Mononuclear cell (primary cell): Measurements from ENCODE around the gene SRRM5. TPM values are rescaled to one million over a fixed set of nuclear protein-coding genes. Genes with fewer than 3 reads are reported as not detected.
A peak's percentile ranks its signal among the peaks of the same experiment; 100 is the strongest.
"Not testable (repeated sequence)": the region's sequence is repeated elsewhere in the genome, so short reads cannot be mapped to it uniquely, and the experiment has no call there.

Experiments
- H3K27me3 ChIP-seq: 2 replicates; pipeline ENCODE4 v1.6.0; 2011; ENCODE audit warnings: low read length, control low read depth; ENCODE audit not compliant: insufficient read depth
- H3K4me1 ChIP-seq: 2 replicates; pipeline ENCODE4 v1.5.1; 2011; ENCODE audit warnings: mild to moderate bottlenecking, low read length, control low read depth; ENCODE audit not compliant: insufficient read depth
- H3K4me3 ChIP-seq: 2 replicates; pipeline ENCODE4 v1.5.1; 2011; ENCODE audit warnings: mild to moderate bottlenecking, low read length, moderate library complexity
- H3K9me3 ChIP-seq: 2 replicates; pipeline ENCODE4 v1.5.1; 2011; ENCODE audit warnings: low read depth, mild to moderate bottlenecking, control low read depth, low read length
- total RNA-seq: library from RNA; depleted of rRNA; stranded (reverse); fragments of >200 nt; gene quantifications from one replicate; pipeline ENCODE4 v1.2.3, GENCODE V29; 2012

The SRRM5 gene
- total RNA-seq, 1 donor: 0.10 TPM

- Histone ChIP-seq H3K9me3 (no peaks in the 10 kb centered on the region), H3K4me3 (no peak overlapping the region), H3K27me3 (peaks cover 27% of the 10 kb centered on the region), H3K4me1 (peaks cover 11% of the 10 kb centered on the region)
Measured at GRCh38 chr19:43634872-43635560, 23.1 kb downstream of the SRRM5 start.

- H3K4me3 ChIP-seq, H3K9me3 ChIP-seq: not testable (repeated sequence)
- Histone ChIP-seq H3K27me3 (peaks cover 32% of the 10 kb centered on the region), H3K4me1 (peaks cover 15% of the 10 kb centered on the region)
Measured at GRCh38 chr19:43635561-43635940, 23.7 kb downstream of the SRRM5 start.

- Histone ChIP-seq H3K4me3 (no peak overlapping the region), H3K27me3 (peaks cover 36% of the 10 kb centered on the region), H3K4me1 (peaks cover 15% of the 10 kb centered on the region)
Measured at GRCh38 chr19:43636121-43636683, 24.3 kb downstream of the SRRM5 start.

GRCh38 chr19:43638214-43638994 is 26.5 kb downstream of the SRRM5 start:
- no peaks in the 10 kb centered on the region for H3K9me3 ChIP-seq
- peaks cover 15% of the 10 kb centered on the region for H3K4me1 ChIP-seq
- no peak overlapping the region for H3K4me3 ChIP-seq
- H3K27me3 ChIP-seq: peaks cover 38% of the 10 kb centered on the region

More at GRCh38 chr19:43636121-43636683, 24.3 kb downstream of the SRRM5 start:
- H3K9me3 ChIP-seq: no peaks in the 10 kb centered on the region

DNA sequence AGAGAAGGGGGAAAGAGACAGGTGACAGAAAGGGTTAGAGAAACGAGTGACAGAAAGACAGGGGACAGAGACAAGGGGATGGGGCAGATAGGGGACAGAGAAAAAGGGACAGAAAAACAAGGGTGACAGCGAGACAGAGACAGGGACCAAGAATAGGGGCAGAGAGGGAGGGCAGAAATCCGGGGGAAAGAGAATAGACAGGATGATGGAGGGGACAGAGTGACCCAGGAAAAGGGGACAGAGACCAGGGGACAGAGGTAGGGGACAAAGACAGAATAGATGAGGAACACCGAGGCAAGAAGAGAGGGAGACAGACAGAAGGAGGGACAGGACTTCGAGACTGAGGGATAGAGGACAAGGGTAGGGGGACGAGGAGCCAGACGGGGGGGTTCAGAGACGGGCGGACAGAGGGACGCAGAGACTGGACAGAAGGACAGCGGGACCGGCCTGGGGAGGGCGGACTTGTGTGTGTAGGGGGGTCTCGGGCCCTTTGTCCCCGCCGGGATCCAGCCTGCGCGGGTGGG is 27.2 kb downstream of the SRRM5 start:
- H3K4me3 ChIP-seq: no peak overlapping the region
- peaks cover 15% of the 10 kb centered on the region for H3K4me1 ChIP-seq
- no peaks in the 10 kb centered on the region for H3K9me3 ChIP-seq
- peaks cover 38% of the 10 kb centered on the region for H3K27me3 ChIP-seq

- peaks cover 15% of the 10 kb centered on the region for H3K4me1 ChIP-seq
- H3K4me3 ChIP-seq: peak within 1 kb of the TSS; percentile 12
- peaks cover 38% of the 10 kb centered on the region for H3K27me3 ChIP-seq
- no peaks in the 10 kb centered on the region for H3K9me3 ChIP-seq
Measured at GRCh38 chr19:43639519-43640423, 27.9 kb downstream of the SRRM5 start, which contains the start of gene CADM4. TSS of gene CADM4 (minus strand) at chr19:43639850. CDS start at chr19:43639790, 60 bp downstream.

DNA sequence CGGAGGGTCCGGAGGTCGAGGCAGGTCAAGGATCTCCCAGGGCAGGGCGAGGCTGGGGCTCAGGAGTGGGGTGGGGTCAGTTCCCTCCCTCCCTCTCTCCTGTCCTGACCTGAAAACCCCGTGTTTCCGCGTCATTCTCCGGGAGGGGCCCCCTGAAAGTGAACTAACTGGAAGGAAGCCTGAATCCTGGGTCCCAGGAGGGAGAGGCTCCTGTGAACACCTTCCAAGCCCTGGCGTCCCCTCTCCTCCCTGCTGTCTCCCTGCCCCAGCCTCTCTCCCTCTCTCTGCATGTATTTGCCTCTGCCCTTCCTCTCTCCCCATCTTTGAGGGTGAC is 28.5 kb downstream of the SRRM5 start:
- Histone ChIP-seq H3K27me3 (peaks cover 38% of the 10 kb centered on the region), H3K4me3 (peak overlapping the region; percentile 12), H3K4me1 (peaks cover 15% of the 10 kb centered on the region), H3K9me3 (no peaks in the 10 kb centered on the region)

DNA sequence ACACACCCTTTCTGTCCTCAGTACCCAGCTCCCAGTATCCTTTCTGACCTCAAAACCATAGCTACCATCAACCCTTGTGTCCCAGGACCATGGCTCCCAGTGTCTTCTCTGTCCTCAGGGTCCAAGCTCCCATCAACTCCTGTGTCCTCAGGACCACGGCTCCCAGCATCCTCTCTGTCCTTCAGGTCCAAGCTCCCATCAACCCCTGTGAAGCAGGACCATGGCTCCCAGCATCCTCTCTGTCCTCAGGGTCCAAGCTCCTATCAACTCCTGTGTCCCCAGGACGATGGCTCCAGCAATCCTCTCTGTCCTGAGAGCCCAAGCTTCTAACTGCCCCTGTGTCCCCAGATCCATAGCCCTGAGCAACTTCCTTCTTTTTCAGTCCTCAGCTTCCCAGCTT is 29.4 kb downstream of the SRRM5 start:
- Histone ChIP-seq H3K4me3 (no peak overlapping the region), H3K4me1 (peaks cover 15% of the 10 kb centered on the region), H3K27me3 (peaks cover 36% of the 10 kb centered on the region), H3K9me3 (no peaks in the 10 kb centered on the region)

DNA sequence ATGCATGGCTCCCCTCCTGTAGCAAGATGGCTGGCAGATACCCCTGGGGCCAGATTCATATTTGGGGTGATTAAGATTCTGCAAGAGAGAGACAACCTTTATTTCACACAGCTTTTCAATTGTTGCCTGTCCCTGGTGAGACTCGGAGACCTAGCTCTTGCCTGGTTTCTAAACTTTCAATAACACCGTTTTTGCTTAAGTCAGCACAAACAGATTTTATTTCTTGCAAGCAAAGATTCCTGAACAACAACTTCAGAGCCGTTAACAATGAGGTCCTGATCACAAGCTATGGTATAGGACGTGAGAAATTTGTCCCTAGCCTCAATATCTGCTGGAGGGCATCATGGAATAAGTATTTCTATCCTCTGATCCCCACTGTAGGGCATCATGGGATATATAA is 30.6 kb downstream of the SRRM5 start:
- Histone ChIP-seq H3K4me3 (no peak overlapping the region), H3K9me3 (no peaks in the 10 kb centered on the region), H3K27me3 (peaks cover 29% of the 10 kb centered on the region), H3K4me1 (peaks cover 15% of the 10 kb centered on the region)

DNA sequence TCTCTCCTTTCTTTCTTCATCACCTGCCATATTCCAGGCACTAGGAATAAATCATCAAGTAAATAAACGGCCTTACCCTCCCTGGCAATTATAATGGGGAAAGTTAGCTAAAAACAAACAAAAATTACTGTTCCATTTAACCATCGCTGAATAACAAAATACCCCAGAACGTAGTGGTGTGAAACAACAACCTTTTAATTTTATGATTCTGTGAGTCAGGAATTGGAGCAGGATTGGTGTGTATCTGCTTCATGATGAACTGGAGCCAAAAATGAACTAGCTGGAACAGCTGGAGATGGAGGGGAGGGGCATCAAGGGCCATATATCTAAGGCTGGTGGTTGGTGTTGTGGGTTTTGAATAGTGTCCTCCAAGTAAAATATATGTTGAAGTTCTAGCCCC is 31.4 kb downstream of the SRRM5 start:
- Histone ChIP-seq H3K9me3 (no peaks in the 10 kb centered on the region), H3K27me3 (peaks cover 21% of the 10 kb centered on the region), H3K4me3 (no peak overlapping the region)

DNA sequence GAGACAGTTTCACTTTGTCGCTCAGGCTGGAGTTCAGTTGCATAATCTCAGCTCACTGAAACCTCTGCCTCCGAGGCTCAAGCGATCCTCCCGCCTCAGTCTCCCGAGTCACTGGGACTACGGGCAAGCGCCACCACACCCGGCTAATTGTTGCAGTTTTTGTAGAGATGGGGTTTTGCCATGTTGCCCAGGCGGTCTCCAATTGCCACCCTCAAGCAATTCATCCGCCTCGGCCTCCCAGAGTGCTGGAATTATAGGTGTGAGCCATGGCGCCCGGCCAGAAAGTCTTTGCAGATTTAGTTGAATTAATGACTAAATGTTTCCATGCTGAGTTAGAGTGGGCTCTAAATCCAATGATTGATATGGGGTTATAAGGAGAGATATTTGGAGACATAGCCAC is 32.3 kb downstream of the SRRM5 start:
- Histone ChIP-seq H3K4me1 (peaks cover 5% of the 10 kb centered on the region), H3K27me3 (peaks cover 12% of the 10 kb centered on the region), H3K9me3 (no peaks in the 10 kb centered on the region), H3K4me3 (no peak overlapping the region)

More for the DNA sequence above, 31.4 kb downstream of the SRRM5 start:
- peaks cover 14% of the 10 kb centered on the region for H3K4me1 ChIP-seq

DNA sequence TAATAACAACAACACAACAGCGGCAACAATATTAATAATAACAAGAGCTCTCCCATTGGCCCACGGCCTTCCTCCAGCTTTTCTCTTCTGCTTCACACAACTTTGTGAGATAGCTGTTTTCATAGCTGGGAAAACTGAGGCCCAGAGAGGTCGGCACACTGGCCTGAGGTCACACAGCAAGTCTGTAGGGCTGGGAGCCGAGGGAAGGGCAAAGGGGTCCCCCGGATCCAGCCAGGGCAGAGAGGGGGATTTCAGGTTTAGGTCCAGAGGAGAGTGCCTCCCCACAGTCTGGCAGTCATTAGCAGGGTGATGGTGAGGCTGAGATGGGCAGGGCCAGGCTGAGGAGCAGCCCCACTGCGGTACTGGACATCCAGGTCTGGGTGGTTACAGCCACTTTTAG is 36.7 kb downstream of the SRRM5 start:
- no peaks in the 10 kb centered on the region for H3K9me3 ChIP-seq
- H3K4me3 ChIP-seq: no peak overlapping the region
- no peaks in the 10 kb centered on the region for H3K27me3 ChIP-seq
- no peaks in the 10 kb centered on the region for H3K4me1 ChIP-seq

DNA sequence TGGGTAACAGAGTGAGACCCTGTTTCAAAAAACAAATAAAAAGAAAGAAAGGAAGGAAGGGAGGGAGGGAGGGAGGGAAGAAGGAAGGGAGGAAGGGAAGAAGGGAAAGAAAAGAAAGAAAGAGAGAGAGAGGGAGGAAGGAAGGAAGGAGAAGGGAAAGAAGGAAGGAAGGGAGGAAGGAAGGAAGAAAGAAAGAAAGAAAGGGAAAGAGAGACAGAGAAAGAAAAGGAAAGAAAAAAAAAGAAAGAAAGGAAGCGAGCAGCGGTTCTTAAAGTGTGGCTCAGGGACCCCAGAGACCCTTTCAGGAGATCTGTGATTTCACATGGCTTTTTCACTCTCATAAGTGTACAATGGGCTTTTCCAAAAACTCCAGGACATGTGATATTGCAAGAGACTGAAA is 37.6 kb downstream of the SRRM5 start:
- Histone ChIP-seq H3K9me3 (no peaks in the 10 kb centered on the region), H3K4me1 (no peaks in the 10 kb centered on the region), H3K27me3 (no peaks in the 10 kb centered on the region), H3K4me3 (no peak overlapping the region)

- not testable (repeated sequence) for H3K9me3 ChIP-seq, H3K27me3 ChIP-seq, H3K4me3 ChIP-seq, H3K4me1 ChIP-seq
Measured at GRCh38 chr19:43650276-43650675, 38.4 kb downstream of the SRRM5 start.
